Right cardiac atrium (tissue), 5 donors: ENCODE results near the gene SMG6. TPM values are rescaled to one million over a fixed set of nuclear protein-coding genes. Genes with fewer than 3 reads are reported as not detected.

Experiments
- microRNA-seq, 2 donors: library from miRNA; unstranded; fragments of <30 nt; microRNA quantifications; one replicate each; pipeline ENCODE4 v1.2.0, GENCODE V29; 2020 to 2021
- polyA plus RNA-seq: library from polyadenylated mRNA; stranded (reverse); fragments of 200-250 nt; gene quantifications from one replicate; pipeline ENCODE4 v1.2.3, GENCODE V29; 2013
- total RNA-seq, 4 donors: library from RNA; stranded (reverse); fragmentation: NEBNext Ultra II Directional; extraction: Animal tissue kit (Norgen Biotek cat#: 25700); gene quantifications; one replicate each; pipeline ENCODE4 v1.2.1, GENCODE V29; 2021
- donor health status: healthy with polysubstance abuse.
- donor health status: DM: no; HTN: yes; CAD: no.
- donor health status: DM: no; HTN: no; CAD: no.
- donor health status: DM: no; HTN: yes; CAD: no; lungs with severe emphysema.
- donor health status: DM: yes; HTN: yes; CAD: no.

SMG6 gene
- total and polyA plus RNA-seq, 5 donors: 18.7 to 36.0 (median 27.6) TPM

Small RNA genes within 50 kb of the gene (microRNA-seq; reads per million reads assigned to microRNA genes)
- 294 to 714 reads per million in 2 donors for gene MIR132
- 21.5 to 29.4 reads per million in 2 donors for gene MIR212

Other genes with a start within 250 kb of the SMG6 start
- gene HIC1, start 248.7 kb downstream of the SMG6 start, total RNA-seq: 10 to 100 TPM; 16.9 to 33.0 (median 24.7) TPM
- gene HIC1, start 248.7 kb downstream of the SMG6 start, polyA plus RNA-seq: 10.3 TPM
- gene SRR, start 165 bp upstream of the SMG6 start, total RNA-seq: 10 to 100 TPM; 11.1 to 12.5 (median 11.8) TPM
- 5.2 TPM for gene SRR, start 165 bp upstream of the SMG6 start, polyA plus RNA-seq
- gene TSR1, start 32.7 kb upstream of the SMG6 start, total RNA-seq: 10 to 100 TPM; 15.4 to 22.2 (median 18.0) TPM
- 12.3 TPM for gene TSR1, start 32.7 kb upstream of the SMG6 start, polyA plus RNA-seq
- gene SGSM2, start 33.7 kb upstream of the SMG6 start, total RNA-seq: 10 to 100 TPM; 31.1 to 38.6 (median 37.3) TPM
- 37.3 TPM for gene SGSM2, start 33.7 kb upstream of the SMG6 start, polyA plus RNA-seq
- 10 to 100 TPM; 10.5 to 11.8 (median 10.8) TPM for gene MNT, start 97.3 kb upstream of the SMG6 start, total RNA-seq
- gene MNT, start 97.3 kb upstream of the SMG6 start, polyA plus RNA-seq: 6.8 TPM
- gene METTL16, start 208.1 kb upstream of the SMG6 start, total RNA-seq: 10 to 100 TPM; 22.6 to 26.5 (median 23.6) TPM
- gene METTL16, start 208.1 kb upstream of the SMG6 start, polyA plus RNA-seq: 17.7 TPM